Thyroid gland (tissue), 4 donors: ENCODE measurements around the gene RFLNA.

Source experiments
- CTCF ChIP-seq, 6 experiments: fragments of 200-600 bp in 3 of 6; fragments of 450-650 bp in 3 of 6; sonication (generic) in 3 of 6; IDR thresholded peaks; one replicate each; pipeline ENCODE4 v1.5.1; 2016 to 2019; ENCODE audit warnings: antibody characterized with exemption in 6 of 6, mild to moderate bottlenecking in 2 of 6, inconsistent platforms in 1 of 6, moderate library complexity in 1 of 6
- POLR2A ChIP-seq, 2 donors: fragments of 450-650 bp; IDR thresholded peaks; one replicate each; pipeline ENCODE4 v1.6.1; 2017; ENCODE audit warnings: antibody characterized with exemption in 2 of 2, mild to moderate bottlenecking in 2 of 2, moderate library complexity in 1 of 2

- TF ChIP-seq POLR2A (IDR thresholded peaks at IDR 0.05) = no peak
- no peak for TF ChIP-seq CTCF (IDR thresholded peaks at IDR 0.05)
Observed at GRCh38 chr12:124327362-124328043, 32.6 kb downstream of the RFLNA start.
